IPS-15b (cell line): ENCODE data around the gene ABLIM2.
A peak's percentile ranks its signal among the peaks of the same experiment; 100 is the strongest.

Experiments used
- H3K27me3 ChIP-seq: one replicate; pipeline ENCODE4 v1.6.1; 2013; ENCODE audit warnings: low read length; ENCODE audit not compliant: control insufficient read depth, insufficient read depth
- H3K36me3 ChIP-seq: one replicate; pipeline ENCODE4 v1.6.1; 2013; ENCODE audit warnings: low read length; ENCODE audit not compliant: control insufficient read depth, insufficient read depth
- H3K4me1 ChIP-seq: one replicate; pipeline ENCODE4 v1.6.1; 2013; ENCODE audit warnings: mild to moderate bottlenecking, low read length; ENCODE audit not compliant: control insufficient read depth, insufficient read depth
- H3K4me3 ChIP-seq: one replicate; pipeline ENCODE4 v1.5.1; 2013; ENCODE audit warnings: low read depth, low read length
- H3K9ac ChIP-seq: one replicate; pipeline ENCODE4 v1.6.1; 2013; ENCODE audit warnings: low read depth, mild to moderate bottlenecking, low read length
- H3K9me3 ChIP-seq: one replicate; pipeline ENCODE4 v1.6.1; 2013; ENCODE audit warnings: mild to moderate bottlenecking, low read length; ENCODE audit not compliant: control insufficient read depth, insufficient read depth

ABLIM2 gene

GRCh38 chr4:8150152-8151090 lies 8.2 kb downstream of the ABLIM2 start:
- Histone ChIP-seq H3K4me1 (no peaks in the 10 kb centered on the region), H3K4me3 (no peak overlapping the region), H3K9ac (peak overlapping the region; percentile 37), H3K9me3 (no peaks in the 10 kb centered on the region), H3K27me3 (no peaks in the 10 kb centered on the region), H3K36me3 (no peaks in the 10 kb centered on the region)

- Histone ChIP-seq H3K4me3 (no peak overlapping the region), H3K36me3 (no peaks in the 10 kb centered on the region), H3K9me3 (no peaks in the 10 kb centered on the region), H3K27me3 (no peaks in the 10 kb centered on the region), H3K9ac (no peak overlapping the region), H3K4me1 (no peaks in the 10 kb centered on the region)
These were observed 8.9 kb downstream of the ABLIM2 start for GRCh38 chr4:8149664-8150063.

GRCh38 chr4:8148785-8149435 lies 9.7 kb downstream of the ABLIM2 start:
- no peaks in the 10 kb centered on the region for H3K4me1 ChIP-seq
- H3K27me3 ChIP-seq = no peaks in the 10 kb centered on the region
- no peaks in the 10 kb centered on the region for H3K9me3 ChIP-seq
- H3K4me3 ChIP-seq = no peak overlapping the region
- H3K36me3 ChIP-seq = no peaks in the 10 kb centered on the region
- H3K9ac ChIP-seq = no peak overlapping the region

GRCh38 chr4:8148159-8148558 lies 10.5 kb downstream of the ABLIM2 start:
- no peaks in the 10 kb centered on the region for H3K9me3 ChIP-seq
- no peaks in the 10 kb centered on the region for H3K36me3 ChIP-seq
- H3K4me3 ChIP-seq = no peak overlapping the region
- H3K27me3 ChIP-seq = no peaks in the 10 kb centered on the region
- H3K4me1 ChIP-seq = no peaks in the 10 kb centered on the region
- no peak overlapping the region for H3K9ac ChIP-seq

GRCh38 chr4:8147231-8147970 lies 11.2 kb downstream of the ABLIM2 start:
- no peak overlapping the region for H3K9ac ChIP-seq
- H3K27me3 ChIP-seq = no peaks in the 10 kb centered on the region
- H3K4me3 ChIP-seq = no peak overlapping the region
- no peaks in the 10 kb centered on the region for H3K36me3 ChIP-seq
- H3K4me1 ChIP-seq = no peaks in the 10 kb centered on the region
- no peaks in the 10 kb centered on the region for H3K9me3 ChIP-seq

- H3K9ac ChIP-seq = no peak overlapping the region
- H3K4me3 ChIP-seq = no peak overlapping the region
- H3K4me1 ChIP-seq = no peaks in the 10 kb centered on the region
- H3K9me3 ChIP-seq = no peaks in the 10 kb centered on the region
- H3K36me3 ChIP-seq = no peaks in the 10 kb centered on the region
- H3K27me3 ChIP-seq = no peaks in the 10 kb centered on the region
These were observed 12.5 kb downstream of the ABLIM2 start for GRCh38 chr4:8146157-8146556.

GRCh38 chr4:8144359-8144758 lies 14.3 kb downstream of the ABLIM2 start:
- Histone ChIP-seq H3K4me1 (no peaks in the 10 kb centered on the region), H3K36me3 (no peaks in the 10 kb centered on the region), H3K9me3 (no peaks in the 10 kb centered on the region), H3K9ac (no peak overlapping the region), H3K4me3 (no peak overlapping the region), H3K27me3 (no peaks in the 10 kb centered on the region)

GRCh38 chr4:8143392-8144140 lies 15.0 kb downstream of the ABLIM2 start:
- Histone ChIP-seq H3K27me3 (no peaks in the 10 kb centered on the region), H3K36me3 (no peaks in the 10 kb centered on the region), H3K4me3 (no peak overlapping the region), H3K9me3 (no peaks in the 10 kb centered on the region), H3K9ac (no peak overlapping the region), H3K4me1 (no peaks in the 10 kb centered on the region)

GRCh38 chr4:8142556-8142955 lies 16.1 kb downstream of the ABLIM2 start:
- Histone ChIP-seq H3K27me3 (no peaks in the 10 kb centered on the region), H3K9ac (no peak overlapping the region)

GRCh38 chr4:8141935-8142334 lies 16.7 kb downstream of the ABLIM2 start:
- Histone ChIP-seq H3K9ac (no peak overlapping the region), H3K27me3 (no peaks in the 10 kb centered on the region), H3K9me3 (no peaks in the 10 kb centered on the region), H3K36me3 (no peaks in the 10 kb centered on the region), H3K4me3 (no peak overlapping the region), H3K4me1 (no peaks in the 10 kb centered on the region)

More at GRCh38 chr4:8142556-8142955, 16.1 kb downstream of the ABLIM2 start:
- Histone ChIP-seq H3K4me3 (no peak overlapping the region), H3K4me1 (no peaks in the 10 kb centered on the region), H3K9me3 (no peaks in the 10 kb centered on the region), H3K36me3 (no peaks in the 10 kb centered on the region)

- Histone ChIP-seq H3K9ac (no peak overlapping the region), H3K4me3 (no peak overlapping the region), H3K27me3 (no peaks in the 10 kb centered on the region), H3K9me3 (no peaks in the 10 kb centered on the region), H3K36me3 (no peaks in the 10 kb centered on the region), H3K4me1 (no peaks in the 10 kb centered on the region)
These were observed 17.7 kb downstream of the ABLIM2 start for GRCh38 chr4:8140915-8141314.
